ENCODE results near the gene POMP.

- no peak for TF ChIP-seq POLR2A (IDR thresholded peaks at IDR 0.05)
- TF ChIP-seq, protein P1, sequence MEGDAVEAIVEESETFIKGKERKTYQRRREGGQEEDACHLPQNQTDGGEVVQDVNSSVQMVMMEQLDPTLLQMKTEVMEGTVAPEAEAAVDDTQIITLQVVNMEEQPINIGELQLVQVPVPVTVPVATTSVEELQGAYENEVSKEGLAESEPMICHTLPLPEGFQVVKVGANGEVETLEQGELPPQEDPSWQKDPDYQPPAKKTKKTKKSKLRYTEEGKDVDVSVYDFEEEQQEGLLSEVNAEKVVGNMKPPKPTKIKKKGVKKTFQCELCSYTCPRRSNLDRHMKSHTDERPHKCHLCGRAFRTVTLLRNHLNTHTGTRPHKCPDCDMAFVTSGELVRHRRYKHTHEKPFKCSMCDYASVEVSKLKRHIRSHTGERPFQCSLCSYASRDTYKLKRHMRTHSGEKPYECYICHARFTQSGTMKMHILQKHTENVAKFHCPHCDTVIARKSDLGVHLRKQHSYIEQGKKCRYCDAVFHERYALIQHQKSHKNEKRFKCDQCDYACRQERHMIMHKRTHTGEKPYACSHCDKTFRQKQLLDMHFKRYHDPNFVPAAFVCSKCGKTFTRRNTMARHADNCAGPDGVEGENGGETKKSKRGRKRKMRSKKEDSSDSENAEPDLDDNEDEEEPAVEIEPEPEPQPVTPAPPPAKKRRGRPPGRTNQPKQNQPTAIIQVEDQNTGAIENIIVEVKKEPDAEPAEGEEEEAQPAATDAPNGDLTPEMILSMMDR (IDR thresholded peaks at IDR 0.05): no peak
- TF ChIP-seq EP300 (IDR thresholded peaks at IDR 0.05; ENCODE audit: low read depth): no peak
- no peak for TF ChIP-seq POLR2AphosphoS5 (IDR thresholded peaks at IDR 0.05)
Measured at GRCh38 chr13:28609926-28610325, 49.0 kb upstream of the POMP start.
